Measurements from ENCODE around the gene ACTRT2. TPM values are rescaled to one million over a fixed set of nuclear protein-coding genes. Genes with fewer than 3 reads are reported as not detected.

ACTRT2 gene
- total RNA-seq, 4 donors from 2014 or later, result not detected

DNA sequence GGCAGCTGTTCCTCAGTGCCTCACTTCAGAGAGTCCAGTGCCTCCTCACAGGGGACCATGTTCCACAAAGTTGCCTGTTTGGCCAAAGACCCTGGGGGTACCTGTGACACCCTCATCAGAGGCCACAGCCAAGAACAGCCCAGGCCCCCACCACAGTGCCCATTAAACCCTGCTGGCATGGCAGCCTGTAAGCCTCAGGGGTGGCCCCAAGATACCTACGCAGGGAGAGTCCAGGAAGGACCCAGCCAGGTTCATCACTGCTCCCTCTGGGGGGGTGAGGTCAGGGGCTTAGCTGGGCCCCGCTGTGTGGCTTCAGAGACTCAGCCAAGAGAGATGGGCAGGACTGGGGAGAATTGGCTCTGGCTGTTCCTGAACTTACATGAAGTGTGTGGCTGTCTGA is 28.6 kb downstream of the ACTRT2 start:
- no peaks in the 10 kb centered on the region for H3K4me1 ChIP-seq
- H3K36me3 ChIP-seq, result no peaks in the 10 kb centered on the region
- no peak for TF ChIP-seq POLR2A (IDR thresholded peaks at IDR 0.05)
- TF ChIP-seq, protein P1, sequence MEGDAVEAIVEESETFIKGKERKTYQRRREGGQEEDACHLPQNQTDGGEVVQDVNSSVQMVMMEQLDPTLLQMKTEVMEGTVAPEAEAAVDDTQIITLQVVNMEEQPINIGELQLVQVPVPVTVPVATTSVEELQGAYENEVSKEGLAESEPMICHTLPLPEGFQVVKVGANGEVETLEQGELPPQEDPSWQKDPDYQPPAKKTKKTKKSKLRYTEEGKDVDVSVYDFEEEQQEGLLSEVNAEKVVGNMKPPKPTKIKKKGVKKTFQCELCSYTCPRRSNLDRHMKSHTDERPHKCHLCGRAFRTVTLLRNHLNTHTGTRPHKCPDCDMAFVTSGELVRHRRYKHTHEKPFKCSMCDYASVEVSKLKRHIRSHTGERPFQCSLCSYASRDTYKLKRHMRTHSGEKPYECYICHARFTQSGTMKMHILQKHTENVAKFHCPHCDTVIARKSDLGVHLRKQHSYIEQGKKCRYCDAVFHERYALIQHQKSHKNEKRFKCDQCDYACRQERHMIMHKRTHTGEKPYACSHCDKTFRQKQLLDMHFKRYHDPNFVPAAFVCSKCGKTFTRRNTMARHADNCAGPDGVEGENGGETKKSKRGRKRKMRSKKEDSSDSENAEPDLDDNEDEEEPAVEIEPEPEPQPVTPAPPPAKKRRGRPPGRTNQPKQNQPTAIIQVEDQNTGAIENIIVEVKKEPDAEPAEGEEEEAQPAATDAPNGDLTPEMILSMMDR (IDR thresholded peaks at IDR 0.05 in 4 of 5, conservative IDR thresholded peaks at IDR 0.05 in 1 of 5), result no peak
- H3K9me3 ChIP-seq, result no peaks in the 10 kb centered on the region
- no peak for ATAC-seq
- no peak overlapping the region for H3K27ac ChIP-seq
- intact Hi-C loops (cut with DNase I; ENCODE audit: low total_unique reads) (no loop called here), in situ Hi-C loops (cut with MboI; ENCODE audit: low sequenced_read_pairs in 4 of 4) (no loop called here)
- no peak for DNase-seq
- peaks cover 21 to 26% (median 24%) of the 10 kb centered on the region in 3 donors for H3K27me3 ChIP-seq
- H3K4me3 ChIP-seq, result no peak overlapping the region

DNA sequence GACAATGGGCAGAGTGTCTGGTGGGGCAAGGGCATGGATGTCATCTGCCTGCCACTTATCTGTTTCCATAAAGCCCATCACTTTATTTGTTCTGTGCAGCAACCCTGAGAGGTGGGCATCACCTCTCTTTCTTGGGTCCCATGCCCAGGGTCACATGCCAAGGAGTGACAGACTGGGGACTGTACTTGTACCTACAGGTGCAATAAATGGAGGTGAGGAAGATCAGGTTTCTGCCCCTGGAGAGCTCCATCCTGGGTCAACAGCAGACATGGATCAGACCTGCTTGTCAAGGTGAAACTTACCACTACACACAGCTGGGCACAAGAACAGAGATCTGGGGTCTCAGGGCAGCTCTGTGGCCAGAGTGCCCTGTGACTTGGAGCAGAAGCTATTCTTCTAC is 29.3 kb downstream of the ACTRT2 start:
- Histone ChIP-seq H3K9me3 (no peaks in the 10 kb centered on the region), H3K27me3 (peaks cover 19 to 29% (median 21%) of the 10 kb centered on the region in 3 donors), H3K4me1 (no peaks in the 10 kb centered on the region), H3K4me3 (no peak overlapping the region), H3K36me3 (no peaks in the 10 kb centered on the region), H3K27ac (no peak overlapping the region)
- ATAC-seq, result no peak
- in situ Hi-C loops (cut with MboI; ENCODE audit: low sequenced_read_pairs in 4 of 4) (no loop called here), intact Hi-C loops (cut with DNase I; ENCODE audit: low total_unique reads) (no loop called here)
- no peak for DNase-seq
- TF ChIP-seq, protein P1 (IDR thresholded peaks at IDR 0.05 in 4 of 5, conservative IDR thresholded peaks at IDR 0.05 in 1 of 5), result no peak
- no peak for TF ChIP-seq POLR2A (IDR thresholded peaks at IDR 0.05)

DNA sequence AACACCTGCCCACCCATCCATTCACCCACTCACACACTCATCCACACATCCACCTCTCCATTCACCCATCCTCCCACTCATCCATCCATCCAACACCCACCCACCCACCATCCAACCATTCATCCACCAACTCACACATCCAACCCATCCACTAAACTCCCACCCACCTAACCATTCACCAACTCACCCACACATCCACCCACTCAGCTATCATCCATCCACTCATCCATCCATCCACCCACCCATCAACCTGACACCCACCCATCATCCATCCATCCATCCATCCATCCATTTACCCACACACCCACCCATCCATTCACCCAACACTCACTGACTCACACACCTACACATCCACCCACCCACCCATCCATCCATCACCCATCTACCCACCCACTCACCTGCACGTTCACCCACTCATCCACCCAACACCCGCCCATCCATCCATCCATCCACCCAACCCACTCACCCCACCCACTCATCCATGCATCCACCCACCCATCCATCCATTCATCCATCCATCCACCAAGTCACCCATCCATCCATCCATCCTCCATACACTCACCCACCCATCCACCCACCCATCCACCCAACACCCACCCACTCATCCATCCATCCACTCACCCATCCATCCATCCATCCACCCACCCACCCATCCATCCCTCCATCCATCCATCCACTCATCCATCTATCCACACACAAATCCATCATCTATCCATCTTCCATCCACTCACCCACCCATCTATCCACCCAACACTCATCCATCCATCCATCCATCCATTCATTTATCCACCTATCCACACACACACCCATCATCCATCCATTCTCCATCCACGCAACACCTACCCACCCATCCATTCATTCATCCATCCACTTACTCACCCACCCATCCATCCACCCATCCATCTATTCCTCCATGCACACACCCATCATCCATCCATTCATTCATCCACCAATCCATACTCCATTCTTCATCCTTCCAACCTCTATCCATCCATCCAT is 30.3 kb downstream of the ACTRT2 start:
- Histone ChIP-seq H3K9me3 (no peaks in the 10 kb centered on the region), H3K27ac (no peak overlapping the region), H3K4me3 (no peak overlapping the region), H3K4me1 (no peaks in the 10 kb centered on the region), H3K36me3 (no peaks in the 10 kb centered on the region), H3K27me3 (peaks cover 19 to 34% (median 21%) of the 10 kb centered on the region in 3 donors)
- intact Hi-C loops (cut with DNase I; ENCODE audit: low total_unique reads) (no loop called here), in situ Hi-C loops (cut with MboI; ENCODE audit: low sequenced_read_pairs in 4 of 4) (no loop called here)
- DNase-seq (no peak), ATAC-seq (no peak)
- TF ChIP-seq, protein P1 (IDR thresholded peaks at IDR 0.05 in 4 of 5, conservative IDR thresholded peaks at IDR 0.05 in 1 of 5), result no peak
- TF ChIP-seq POLR2A (IDR thresholded peaks at IDR 0.05), result no peak

DNA sequence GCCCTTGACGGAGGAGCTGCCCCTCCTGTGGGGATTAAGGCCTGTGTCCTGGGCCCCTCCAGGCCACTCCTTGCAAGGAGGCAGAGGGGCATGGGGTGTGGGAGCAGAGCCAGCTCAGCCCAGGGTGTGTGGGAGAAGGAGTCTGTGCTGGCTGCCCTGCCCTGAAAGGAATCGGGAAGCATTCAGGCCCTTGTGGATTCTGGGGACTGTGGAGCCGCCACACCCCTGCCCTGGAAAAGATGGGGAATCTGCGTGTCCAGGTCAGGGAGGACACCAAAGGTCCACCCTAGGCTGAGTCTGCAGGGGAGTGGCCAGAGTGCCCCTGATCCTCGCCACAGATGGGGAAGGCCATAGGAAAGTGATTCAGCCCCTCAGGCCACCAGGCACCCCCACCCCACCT is 31.2 kb downstream of the ACTRT2 start:
- no peaks in the 10 kb centered on the region for H3K36me3 ChIP-seq
- in situ Hi-C loops (cut with MboI; ENCODE audit: low sequenced_read_pairs in 4 of 4), result no loop called here
- H3K27me3 ChIP-seq, result peaks cover 19 to 32% (median 21%) of the 10 kb centered on the region in 3 donors
- ATAC-seq (no peak), DNase-seq (no peak)
- TF ChIP-seq, protein P1 (IDR thresholded peaks at IDR 0.05 in 4 of 5, conservative IDR thresholded peaks at IDR 0.05 in 1 of 5), result no peak
- no peak for TF ChIP-seq POLR2A (IDR thresholded peaks at IDR 0.05)
- intact Hi-C loops (cut with DNase I; ENCODE audit: low total_unique reads), result no loop called here
- H3K4me3 ChIP-seq, result no peak overlapping the region
- no peak overlapping the region for H3K27ac ChIP-seq
- no peaks in the 10 kb centered on the region for H3K4me1 ChIP-seq
- H3K9me3 ChIP-seq, result no peaks in the 10 kb centered on the region

All from gastrocnemius medialis (tissue), 4 donors.